ENCODE data around the gene KCTD15.

The KCTD15 gene

DNA sequence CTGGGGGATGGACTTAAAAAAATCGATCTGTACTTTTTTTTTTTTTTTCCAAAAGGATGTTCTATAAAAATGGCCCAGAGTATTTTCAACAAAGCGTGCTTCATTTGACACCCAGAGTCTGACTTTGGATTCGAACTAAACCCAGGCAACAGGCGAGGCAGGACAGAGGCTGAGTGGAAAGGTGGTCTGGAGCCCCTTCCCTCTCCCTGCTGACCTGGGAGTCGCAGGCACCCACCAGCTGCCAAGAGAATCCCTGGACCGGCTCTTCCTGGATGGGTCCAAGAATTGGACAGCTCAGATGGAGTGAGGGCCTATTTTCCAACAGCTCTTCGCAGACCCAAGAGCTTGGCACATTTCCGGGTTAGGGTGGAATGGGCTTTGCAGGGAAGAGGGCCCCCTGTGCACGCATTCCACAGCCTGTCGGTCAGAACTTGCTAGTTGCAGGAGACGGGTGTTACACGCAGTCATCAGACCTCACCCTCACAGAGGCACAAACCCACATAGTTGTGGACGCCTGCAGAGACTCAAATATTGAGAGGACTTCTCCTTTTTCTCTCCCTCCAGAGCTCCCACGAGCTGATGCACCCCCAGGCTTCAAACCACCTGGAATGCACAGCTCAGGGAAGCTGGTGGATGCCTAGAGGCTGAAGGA, 15.2 kb downstream of the KCTD15 start:
- no peak for TF ChIP-seq FOXP2 (optimal IDR thresholded peaks at IDR 0.05; ENCODE audit: borderline replicate concordance, extremely low read depth, extremely low read length, insufficient read depth)
- TF ChIP-seq TAF1 (IDR thresholded peaks at IDR 0.05; ENCODE audit: borderline replicate concordance, insufficient read depth, low read length) = no peak
- no peak for TF ChIP-seq SIN3A (IDR thresholded peaks at IDR 0.05; ENCODE audit: borderline replicate concordance, insufficient read depth, low read length)
- TF ChIP-seq REST (IDR thresholded peaks at IDR 0.05; ENCODE audit: insufficient read depth in 1 of 2, low read depth in 2 of 2, low read length in 2 of 2) = no peak
- no peak for TF ChIP-seq POLR2AphosphoS5 (IDR thresholded peaks at IDR 0.05; ENCODE audit: low read depth, low read length)

- TF ChIP-seq FOXP2 (optimal IDR thresholded peaks at IDR 0.05; ENCODE audit: borderline replicate concordance, extremely low read depth, extremely low read length, insufficient read depth) = no peak
- TF ChIP-seq REST (IDR thresholded peaks at IDR 0.05; ENCODE audit: insufficient read depth in 1 of 2, low read depth in 2 of 2, low read length in 2 of 2) = no peak
- TF ChIP-seq SIN3A (IDR thresholded peaks at IDR 0.05; ENCODE audit: borderline replicate concordance, insufficient read depth, low read length) = no peak
- TF ChIP-seq TAF1 (IDR thresholded peaks at IDR 0.05; ENCODE audit: borderline replicate concordance, insufficient read depth, low read length) = no peak
- TF ChIP-seq POLR2AphosphoS5 (IDR thresholded peaks at IDR 0.05; ENCODE audit: low read depth, low read length) = no peak
Measured at GRCh38 chr19:33812388-33813330, 16.0 kb downstream of the KCTD15 start.

GRCh38 chr19:33813391-33814101, 16.9 kb downstream of the KCTD15 start:
- TF ChIP-seq POLR2AphosphoS5 (IDR thresholded peaks at IDR 0.05; ENCODE audit: low read depth, low read length) (no peak), FOXP2 (optimal IDR thresholded peaks at IDR 0.05; ENCODE audit: borderline replicate concordance, extremely low read depth, extremely low read length, insufficient read depth) (no peak)

DNA sequence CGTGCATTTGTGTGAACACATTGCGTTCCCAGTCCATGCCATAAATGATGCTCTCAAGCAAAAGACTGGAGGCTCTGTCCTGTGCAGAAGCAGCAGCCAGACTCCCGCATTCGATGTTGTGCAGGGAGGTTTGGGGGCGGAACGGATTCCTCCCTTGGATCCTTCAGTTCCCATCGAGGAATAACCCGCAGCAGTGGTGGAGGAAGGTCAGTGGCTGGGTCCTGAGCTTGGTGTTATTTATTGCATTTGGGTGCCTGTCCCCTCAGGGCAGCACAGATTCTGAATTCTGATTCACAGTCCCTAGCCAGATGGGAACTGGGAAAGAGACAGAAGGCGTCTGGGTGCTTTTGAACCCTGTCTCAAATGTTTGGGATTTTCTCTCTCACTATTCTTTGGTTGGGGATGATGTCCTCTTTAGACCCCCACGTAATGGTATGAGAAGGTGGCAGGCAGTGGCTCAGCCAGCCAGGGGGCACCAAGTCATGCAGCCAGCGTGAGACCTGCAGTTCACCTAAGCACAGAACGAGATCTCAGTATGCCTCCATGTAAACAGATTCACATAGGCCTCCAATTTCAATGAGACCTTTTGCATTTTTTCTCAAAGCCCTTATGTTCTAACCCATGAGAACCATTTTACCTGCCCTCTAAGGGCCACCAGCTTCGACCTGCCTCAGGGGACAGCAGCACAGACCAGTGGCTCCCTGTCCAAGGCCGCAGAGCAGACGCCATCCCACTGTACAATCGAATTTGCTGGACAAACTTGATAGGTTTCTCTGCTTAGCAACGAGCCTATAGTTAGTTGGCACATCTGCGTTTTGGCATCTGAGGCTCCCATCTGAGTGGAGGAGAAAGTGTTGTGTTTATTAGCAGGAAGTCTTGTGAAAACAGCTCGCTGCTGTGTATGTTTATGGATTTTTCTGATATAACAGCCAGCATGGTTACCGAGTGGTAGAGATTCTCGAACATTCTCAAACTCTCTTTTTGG, 17.8 kb downstream of the KCTD15 start:
- TF ChIP-seq TAF1 (IDR thresholded peaks at IDR 0.05; ENCODE audit: borderline replicate concordance, insufficient read depth, low read length) = no peak
- no peak for TF ChIP-seq SIN3A (IDR thresholded peaks at IDR 0.05; ENCODE audit: borderline replicate concordance, insufficient read depth, low read length)
- no peak for TF ChIP-seq REST (IDR thresholded peaks at IDR 0.05; ENCODE audit: insufficient read depth in 1 of 2, low read depth in 2 of 2, low read length in 2 of 2)
- no peak for TF ChIP-seq FOXP2 (optimal IDR thresholded peaks at IDR 0.05; ENCODE audit: borderline replicate concordance, extremely low read depth, extremely low read length, insufficient read depth)
- TF ChIP-seq POLR2AphosphoS5 (IDR thresholded peaks at IDR 0.05; ENCODE audit: low read depth, low read length) = no peak

Data from PFSK-1 (cell line).